Iris pigment epithelial cell (primary cell): ENCODE results near the gene GREB1.

ENCODE experiments used
- DNase-seq: peaks from one replicate; pipeline ENCODE4 v3.0.0-alpha.2; 2011; ENCODE audit warnings: low read depth

GREB1 gene

GRCh38 chr2:11662882-11663281 is 129.0 kb downstream of the GREB1 start:
- no peak for DNase-seq

- peak; percentile 30 for DNase-seq
Measured at GRCh38 chr2:11663427-11663826, 129.6 kb downstream of the GREB1 start.

GRCh38 chr2:11665028-11665427 is 131.2 kb downstream of the GREB1 start:
- no peak for DNase-seq

GRCh38 chr2:11665510-11666362 is 131.9 kb downstream of the GREB1 start:
- DNase-seq, result no peak

- no peak for DNase-seq
Measured at GRCh38 chr2:11667194-11667593, 133.3 kb downstream of the GREB1 start.

GRCh38 chr2:11667866-11668637 is 134.2 kb downstream of the GREB1 start:
- DNase-seq, result no peak

- peak; percentile 60 for DNase-seq
Measured at GRCh38 chr2:11669454-11670291, 135.8 kb downstream of the GREB1 start, which contains the start of gene NTSR2. Gene NTSR2 (minus strand): TSS chr2:11670195. CDS start chr2:11670129, 66 bp downstream.

- DNase-seq, result no peak
Measured at GRCh38 chr2:11672407-11672806, 138.6 kb downstream of the GREB1 start.

- no peak for DNase-seq
Measured at GRCh38 chr2:11674983-11675382, 141.1 kb downstream of the GREB1 start.

GRCh38 chr2:11675423-11676112 is 141.7 kb downstream of the GREB1 start:
- no peak for DNase-seq

GRCh38 chr2:11676640-11677039 is 142.8 kb downstream of the GREB1 start:
- no peak for DNase-seq

GRCh38 chr2:11677136-11678055 is 143.6 kb downstream of the GREB1 start:
- no peak for DNase-seq

GRCh38 chr2:11678306-11678960 is 144.6 kb downstream of the GREB1 start:
- no peak for DNase-seq

GRCh38 chr2:11679016-11679415 is 145.2 kb downstream of the GREB1 start:
- no peak for DNase-seq

GRCh38 chr2:11679486-11680181 is 145.8 kb downstream of the GREB1 start:
- DNase-seq, result no peak

GRCh38 chr2:11680182-11680900 is 146.5 kb downstream of the GREB1 start:
- DNase-seq, result peak; percentile 69

GRCh38 chr2:11680901-11681721 is 147.3 kb downstream of the GREB1 start:
- DNase-seq, result no peak
